Activated CD8-positive, alpha-beta memory T cell treated with anti-CD3 and anti-CD28 coated beads, Interleukin-2, amount 50 U/mL, for 24 hours (primary cell): ENCODE data around the gene PFN1.

Experiments
- DNase-seq: peaks from one replicate; pipeline ENCODE4 v3.0.0-alpha.2; 2020; ENCODE audit errors: extremely low read depth

The PFN1 gene

GRCh38 chr17:4967539-4968485 is 19.5 kb upstream of the PFN1 start, which contains the start of gene SPAG7:
Gene SPAG7 (minus strand): TSS chr17:4967817. CDS start chr17:4967804, 13 bp downstream.
- DNase-seq, result peak; percentile 80

- peak; percentile 93 for DNase-seq
Observed at GRCh38 chr17:4966844-4967538, 18.7 kb upstream of the PFN1 start.

GRCh38 chr17:4965311-4965986 is 17.1 kb upstream of the PFN1 start:
- DNase-seq, result no peak

GRCh38 chr17:4960279-4960922 is 12.1 kb upstream of the PFN1 start:
- no peak for DNase-seq

- no peak for DNase-seq
Observed at GRCh38 chr17:4959261-4959965, 11.1 kb upstream of the PFN1 start.

GRCh38 chr17:4958102-4958501 is 9.8 kb upstream of the PFN1 start:
- DNase-seq, result no peak

GRCh38 chr17:4956493-4957061 is 8.2 kb upstream of the PFN1 start:
- no peak for DNase-seq

- no peak for DNase-seq
Observed at GRCh38 chr17:4955091-4955490, 6.8 kb upstream of the PFN1 start.

- DNase-seq, result no peak
Observed at GRCh38 chr17:4953451-4953961, 5.2 kb upstream of the PFN1 start.

- no peak for DNase-seq
Observed at GRCh38 chr17:4951486-4951885, 3.2 kb upstream of the PFN1 start.

GRCh38 chr17:4950746-4951204 is 2.4 kb upstream of the PFN1 start, which contains the start of gene ENO3:
Gene ENO3 (plus strand): TSS chr17:4951119. CDS start chr17:4951830, 711 bp downstream.
- DNase-seq, result no peak

- no peak for DNase-seq
Observed at GRCh38 chr17:4950075-4950745, 1.9 kb upstream of the PFN1 start.

- DNase-seq, result peak; percentile 49
Observed at GRCh38 chr17:4949321-4950074, 1.2 kb upstream of the PFN1 start.

GRCh38 chr17:4948931-4949320 is 596 bp upstream of the PFN1 start:
- DNase-seq, result no peak

- DNase-seq, result no peak
Observed at GRCh38 chr17:4947411-4948165, 742 bp downstream of the PFN1 start.

GRCh38 chr17:4947010-4947410 is 1.3 kb downstream of the PFN1 start:
- DNase-seq, result no peak

GRCh38 chr17:4946312-4946976 is 1.9 kb downstream of the PFN1 start:
- DNase-seq, result no peak

- no peak for DNase-seq
Observed at GRCh38 chr17:4945944-4946280, 2.4 kb downstream of the PFN1 start.
